ENCODE data around the gene FMO2.

DNA sequence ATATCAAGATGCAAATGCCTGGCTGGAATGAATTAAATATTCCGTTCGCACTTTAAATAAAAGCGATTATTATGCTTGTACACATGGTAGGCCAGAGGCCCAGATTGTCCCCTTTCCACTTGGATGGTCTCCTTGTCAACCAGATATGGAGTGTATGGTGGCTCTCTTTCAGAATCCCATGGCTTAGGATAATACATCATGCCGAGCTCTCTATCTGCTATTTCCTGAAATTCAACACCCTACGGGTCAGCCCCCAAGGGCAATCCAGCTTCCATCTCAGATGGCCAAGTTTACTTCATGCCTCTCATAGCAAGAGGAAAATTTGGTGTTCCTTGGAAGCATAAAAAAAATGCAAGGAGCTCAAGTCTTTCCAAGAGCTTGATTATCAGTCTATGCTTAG lies 37.8 kb downstream of the FMO2 start:
- TF ChIP-seq, protein P1, sequence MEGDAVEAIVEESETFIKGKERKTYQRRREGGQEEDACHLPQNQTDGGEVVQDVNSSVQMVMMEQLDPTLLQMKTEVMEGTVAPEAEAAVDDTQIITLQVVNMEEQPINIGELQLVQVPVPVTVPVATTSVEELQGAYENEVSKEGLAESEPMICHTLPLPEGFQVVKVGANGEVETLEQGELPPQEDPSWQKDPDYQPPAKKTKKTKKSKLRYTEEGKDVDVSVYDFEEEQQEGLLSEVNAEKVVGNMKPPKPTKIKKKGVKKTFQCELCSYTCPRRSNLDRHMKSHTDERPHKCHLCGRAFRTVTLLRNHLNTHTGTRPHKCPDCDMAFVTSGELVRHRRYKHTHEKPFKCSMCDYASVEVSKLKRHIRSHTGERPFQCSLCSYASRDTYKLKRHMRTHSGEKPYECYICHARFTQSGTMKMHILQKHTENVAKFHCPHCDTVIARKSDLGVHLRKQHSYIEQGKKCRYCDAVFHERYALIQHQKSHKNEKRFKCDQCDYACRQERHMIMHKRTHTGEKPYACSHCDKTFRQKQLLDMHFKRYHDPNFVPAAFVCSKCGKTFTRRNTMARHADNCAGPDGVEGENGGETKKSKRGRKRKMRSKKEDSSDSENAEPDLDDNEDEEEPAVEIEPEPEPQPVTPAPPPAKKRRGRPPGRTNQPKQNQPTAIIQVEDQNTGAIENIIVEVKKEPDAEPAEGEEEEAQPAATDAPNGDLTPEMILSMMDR (IDR thresholded peaks at IDR 0.05) = no peak
- no peak for TF ChIP-seq POLR2A (IDR thresholded peaks at IDR 0.05)

Data from body of pancreas (tissue), 4 donors.